Peyer's patch (tissue), 4 donors: ENCODE data around the gene CLEC16A. TPM values are rescaled to one million over a fixed set of nuclear protein-coding genes. Genes with fewer than 3 reads are reported as not detected.

Experiments
- DNase-seq, 3 donors: peaks; one replicate each; pipeline ENCODE4 v3.0.0-alpha.2; 2017 to 2019
- H3K27ac ChIP-seq, 4 donors: fragments of 200-600 bp; sonication (generic); one replicate each; pipeline ENCODE4 v1.5.1; 2016 to 2019
- H3K27me3 ChIP-seq, 2 donors: fragments of 200-600 bp; sonication (generic); one replicate each; pipeline ENCODE4 v1.5.1; 2019
- H3K36me3 ChIP-seq, 3 donors: fragments of 200-600 bp; sonication (generic); one replicate each; pipeline ENCODE4 v1.5.1; 2016 to 2019
- H3K4me1 ChIP-seq, 4 donors: fragments of 200-600 bp; sonication (generic); one replicate each; pipeline ENCODE4 v1.5.1; 2016 to 2019
- H3K4me3 ChIP-seq, 4 donors: fragments of 200-600 bp; sonication (generic); 1 replicate in 3 of 4; 2 replicates in 1 of 4; pipeline ENCODE4 v1.5.1; 2016 to 2019; ENCODE audit warnings: mild to moderate bottlenecking in 1 of 4
- H3K9me3 ChIP-seq, 4 donors: fragments of 200-600 bp; sonication (generic); one replicate each; pipeline ENCODE4 v1.5.1; 2016 to 2019; ENCODE audit warnings: mild to moderate bottlenecking in 1 of 4
- POLR2A ChIP-seq, 2 donors: fragments of 450-650 bp; IDR thresholded peaks; one replicate each; pipeline ENCODE4 v1.5.1; 2017; ENCODE audit warnings: antibody characterized with exemption in 2 of 2, mild to moderate bottlenecking in 2 of 2, moderate library complexity in 2 of 2
- total RNA-seq, 4 donors: library from RNA; depleted of rRNA; stranded (reverse); fragments of >200 nt; gene quantifications; one replicate each; pipeline ENCODE4 v1.1.0, GENCODE V29; 2016
- TF ChIP-seq, protein P1 (sequence below), 6 experiments: fragments of 450-650 bp in 4 of 6; fragments of 200-600 bp in 2 of 6; sonication (generic) in 1 of 6; IDR thresholded peaks; one replicate each; pipeline ENCODE4 v1.5.1; 2017 to 2019; ENCODE audit warnings: antibody characterized with exemption in 6 of 6, mild to moderate bottlenecking in 3 of 6, moderate library complexity in 1 of 6

Gene CLEC16A
- total RNA-seq, 4 donors from 2014 or later, result 37.8 to 139 (median 64.3) TPM

DNA sequence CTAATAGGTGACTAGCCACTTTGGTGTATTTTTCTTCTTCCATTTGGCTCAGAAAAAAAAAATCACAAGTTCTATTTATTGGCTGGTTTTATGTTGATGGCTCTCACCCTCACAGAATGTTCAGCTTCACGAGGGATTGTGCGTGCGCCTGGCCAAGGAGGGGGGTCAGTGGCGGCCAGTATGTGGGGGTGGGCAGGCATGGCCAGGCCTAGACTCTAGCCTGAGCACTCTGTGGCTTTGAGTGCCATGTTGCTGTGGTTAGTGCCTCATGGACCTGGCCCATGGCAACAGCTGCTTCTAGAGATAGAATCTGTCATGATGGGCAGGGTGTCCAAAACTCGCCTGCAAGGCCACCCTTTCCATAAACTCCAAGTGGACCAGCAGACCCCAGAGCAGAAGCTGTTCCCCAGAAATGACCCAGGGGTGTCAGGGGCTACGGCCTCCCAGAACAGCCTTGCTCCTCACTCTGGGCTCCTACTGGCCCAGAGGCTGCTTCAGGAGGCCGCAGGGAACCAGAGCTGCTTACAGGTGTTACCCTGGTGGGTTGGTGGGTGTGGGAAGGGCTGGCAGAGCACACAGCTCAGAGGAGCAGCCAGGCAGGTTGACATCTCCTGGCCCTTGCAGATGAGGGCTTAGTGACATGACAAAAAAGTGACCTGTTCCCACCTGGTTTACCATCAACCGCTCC is 186.8 kb downstream of the CLEC16A start:
- Histone ChIP-seq H3K27me3 (no peaks in the 10 kb centered on the region), H3K4me1 (peaks cover 0 to 42% (median 2%) of the 10 kb centered on the region in 4 donors), H3K9me3 (no peaks in the 10 kb centered on the region), H3K4me3 (no peak overlapping the region), H3K36me3 (peaks cover 0 to 5% (median 0%) of the 10 kb centered on the region in 3 donors), H3K27ac (peak overlapping the region in 1 of 4 donors; percentile 9)
- DNase-seq, result no peak
- TF ChIP-seq, protein P1, sequence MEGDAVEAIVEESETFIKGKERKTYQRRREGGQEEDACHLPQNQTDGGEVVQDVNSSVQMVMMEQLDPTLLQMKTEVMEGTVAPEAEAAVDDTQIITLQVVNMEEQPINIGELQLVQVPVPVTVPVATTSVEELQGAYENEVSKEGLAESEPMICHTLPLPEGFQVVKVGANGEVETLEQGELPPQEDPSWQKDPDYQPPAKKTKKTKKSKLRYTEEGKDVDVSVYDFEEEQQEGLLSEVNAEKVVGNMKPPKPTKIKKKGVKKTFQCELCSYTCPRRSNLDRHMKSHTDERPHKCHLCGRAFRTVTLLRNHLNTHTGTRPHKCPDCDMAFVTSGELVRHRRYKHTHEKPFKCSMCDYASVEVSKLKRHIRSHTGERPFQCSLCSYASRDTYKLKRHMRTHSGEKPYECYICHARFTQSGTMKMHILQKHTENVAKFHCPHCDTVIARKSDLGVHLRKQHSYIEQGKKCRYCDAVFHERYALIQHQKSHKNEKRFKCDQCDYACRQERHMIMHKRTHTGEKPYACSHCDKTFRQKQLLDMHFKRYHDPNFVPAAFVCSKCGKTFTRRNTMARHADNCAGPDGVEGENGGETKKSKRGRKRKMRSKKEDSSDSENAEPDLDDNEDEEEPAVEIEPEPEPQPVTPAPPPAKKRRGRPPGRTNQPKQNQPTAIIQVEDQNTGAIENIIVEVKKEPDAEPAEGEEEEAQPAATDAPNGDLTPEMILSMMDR (IDR thresholded peaks at IDR 0.05), result no peak
- no peak for TF ChIP-seq POLR2A (IDR thresholded peaks at IDR 0.05)

DNA sequence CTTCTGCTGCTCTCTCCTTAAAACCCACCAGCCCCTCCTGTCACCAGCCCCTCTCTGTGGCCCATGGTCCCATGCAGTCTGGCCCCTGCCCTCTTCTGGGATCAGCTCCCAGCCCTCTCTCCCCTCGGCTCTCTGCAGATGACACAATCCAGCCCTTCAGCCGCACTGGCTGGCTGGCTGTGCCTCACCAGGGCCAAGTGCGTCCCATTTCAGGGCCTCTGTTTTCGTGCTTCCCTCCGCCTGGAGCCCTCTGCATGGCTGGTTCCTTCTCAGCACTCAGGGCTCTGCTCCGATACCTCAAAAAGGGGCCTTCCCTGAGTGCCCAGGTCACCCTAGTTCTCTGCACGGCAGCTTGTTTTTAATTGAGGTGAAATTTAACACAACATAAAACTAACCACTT is 187.3 kb downstream of the CLEC16A start:
- Histone ChIP-seq H3K4me1 (peaks cover 0 to 42% (median 2%) of the 10 kb centered on the region in 4 donors), H3K4me3 (no peak overlapping the region), H3K36me3 (no peaks in the 10 kb centered on the region), H3K27ac (peak overlapping the region in 1 of 4 donors; percentile 9), H3K27me3 (no peaks in the 10 kb centered on the region), H3K9me3 (no peaks in the 10 kb centered on the region)
- TF ChIP-seq, protein P1 (IDR thresholded peaks at IDR 0.05), result no peak
- TF ChIP-seq POLR2A (IDR thresholded peaks at IDR 0.05), result no peak
- no peak for DNase-seq

DNA sequence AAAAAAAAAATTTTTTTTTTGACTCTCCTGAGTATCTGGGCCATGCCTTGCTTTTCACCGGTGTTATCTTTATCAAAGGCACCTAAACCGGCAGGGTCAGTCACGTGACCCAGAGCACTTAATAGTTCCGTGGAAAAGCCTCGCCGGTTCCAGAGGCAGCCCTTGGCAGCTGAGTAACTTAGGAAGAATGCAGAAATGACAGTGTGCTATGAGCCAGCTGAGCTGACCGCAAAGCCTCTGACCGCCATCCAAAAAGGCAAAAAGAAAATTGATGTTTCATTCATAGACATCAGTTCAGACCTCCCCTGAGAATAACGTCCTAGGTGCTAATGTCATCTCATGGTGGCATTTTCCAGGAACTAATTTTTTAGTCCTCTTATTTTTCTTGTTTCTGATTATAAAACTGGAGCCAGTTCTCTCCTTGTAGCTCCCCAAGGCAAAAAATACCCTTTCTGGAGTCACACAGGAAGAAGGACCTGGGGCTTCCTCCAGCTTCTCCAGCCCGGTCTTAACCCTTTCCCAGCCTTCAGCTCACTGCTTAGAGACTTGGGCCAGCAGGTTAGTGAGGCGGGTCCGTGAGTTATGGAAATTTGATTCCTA is 189.1 kb downstream of the CLEC16A start:
- DNase-seq, result peak; percentile 37 to 83 (median 61)
- no peaks in the 10 kb centered on the region for H3K27me3 ChIP-seq
- H3K36me3 ChIP-seq, result no peaks in the 10 kb centered on the region
- H3K4me3 ChIP-seq, result no peak overlapping the region
- peak overlapping the region; percentile 17 to 57 (median 29) for H3K27ac ChIP-seq
- peaks cover 0 to 37% (median 2%) of the 10 kb centered on the region in 4 donors for H3K4me1 ChIP-seq
- H3K9me3 ChIP-seq, result no peaks in the 10 kb centered on the region
- no peak for TF ChIP-seq POLR2A (IDR thresholded peaks at IDR 0.05)
- TF ChIP-seq, protein P1 (IDR thresholded peaks at IDR 0.05), result no peak

DNA sequence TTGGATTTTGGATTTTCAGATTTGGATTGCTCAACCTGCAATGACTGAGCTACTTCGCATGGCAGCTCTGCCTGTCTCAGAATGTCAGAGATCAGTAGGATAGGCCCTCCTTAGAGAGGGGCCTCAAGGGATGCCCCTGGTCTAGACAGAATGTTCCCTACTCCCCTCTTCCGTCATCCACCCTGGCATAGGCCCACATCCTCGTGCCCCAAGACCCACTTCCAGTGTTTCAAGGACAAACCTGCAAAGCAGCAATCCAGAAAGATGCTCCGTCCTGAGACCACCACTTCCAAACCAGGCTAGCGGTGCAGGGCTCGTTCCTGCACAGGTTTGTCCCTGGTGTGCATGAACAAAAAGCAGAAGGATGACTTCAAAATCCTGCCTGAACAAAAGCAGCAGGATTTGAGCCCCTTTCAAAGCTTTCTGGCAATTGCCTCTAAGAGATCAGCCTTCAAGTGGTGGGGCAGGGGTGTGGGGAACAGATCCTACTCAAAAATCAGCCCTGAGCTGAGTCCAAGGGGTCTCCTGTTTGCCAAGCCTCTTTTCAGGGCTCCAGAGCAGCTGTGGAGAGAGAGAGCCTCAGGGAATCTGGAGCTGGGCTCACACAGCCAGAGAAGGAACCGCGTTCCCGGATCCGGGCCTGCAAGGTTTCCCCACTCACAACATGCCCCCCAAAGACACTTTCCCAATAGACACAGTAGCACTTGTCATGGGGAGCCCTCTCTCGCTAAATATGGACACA is 190.5 kb downstream of the CLEC16A start:
- Histone ChIP-seq H3K4me3 (no peak overlapping the region), H3K36me3 (no peaks in the 10 kb centered on the region), H3K27ac (no peak overlapping the region), H3K9me3 (no peaks in the 10 kb centered on the region), H3K4me1 (peaks cover 0 to 42% (median 2%) of the 10 kb centered on the region in 4 donors), H3K27me3 (no peaks in the 10 kb centered on the region)
- TF ChIP-seq, protein P1 (IDR thresholded peaks at IDR 0.05), result no peak
- TF ChIP-seq POLR2A (IDR thresholded peaks at IDR 0.05), result no peak
- no peak for DNase-seq

DNA sequence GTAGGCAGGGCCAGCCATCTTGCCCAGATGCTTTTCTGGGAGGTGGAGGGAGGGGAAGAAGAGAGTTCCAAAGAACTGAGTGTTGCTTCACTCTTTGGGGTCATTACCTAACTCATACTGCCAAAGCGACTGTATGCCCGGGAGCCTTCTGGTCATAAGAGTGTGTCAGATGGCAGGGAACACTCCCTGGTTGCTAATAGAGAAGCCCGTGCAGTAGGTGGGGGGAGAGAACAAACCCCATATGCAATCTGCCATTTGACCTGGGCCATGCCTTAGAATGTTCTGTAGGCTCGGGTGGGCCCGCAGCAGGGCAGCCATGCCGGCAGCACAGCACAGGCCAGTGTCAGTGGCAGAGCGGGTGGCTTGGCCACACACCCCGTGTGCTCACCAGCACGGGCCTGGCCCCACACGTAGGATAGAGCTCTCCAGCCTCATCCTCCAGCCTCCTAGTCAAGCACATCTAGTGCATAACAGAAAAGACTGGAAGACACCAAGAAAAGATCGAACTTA is 191.2 kb downstream of the CLEC16A start:
- Histone ChIP-seq H3K27me3 (no peaks in the 10 kb centered on the region), H3K4me1 (peaks cover 0 to 36% (median 2%) of the 10 kb centered on the region in 4 donors), H3K36me3 (no peaks in the 10 kb centered on the region), H3K27ac (no peak overlapping the region), H3K4me3 (no peak overlapping the region), H3K9me3 (no peaks in the 10 kb centered on the region)
- TF ChIP-seq, protein P1 (IDR thresholded peaks at IDR 0.05), result no peak
- no peak for TF ChIP-seq POLR2A (IDR thresholded peaks at IDR 0.05)
- DNase-seq, result no peak
